Ovary (tissue), 3 donors: ENCODE measurements around the gene RANBP6.

Experiments used
- EP300 ChIP-seq: sonication (generic); formaldehyde crosslinking; IDR thresholded peaks from one replicate; pipeline ENCODE4 v1.6.1; 2017; ENCODE audit warnings: antibody characterized with exemption
- TF ChIP-seq, protein P1 (sequence below), 3 donors: fragments of 450-650 bp in 2 of 3; fragments of 200-600 bp in 1 of 3; IDR thresholded peaks; one replicate each; pipeline versions ENCODE4 v1.5.1 to v1.8.0; 2016 to 2022; ENCODE audit warnings: antibody characterized with exemption in 3 of 3, mild to moderate bottlenecking in 1 of 3
- donor health status: DM: no; HTN: no; CAD: no.

DNA sequence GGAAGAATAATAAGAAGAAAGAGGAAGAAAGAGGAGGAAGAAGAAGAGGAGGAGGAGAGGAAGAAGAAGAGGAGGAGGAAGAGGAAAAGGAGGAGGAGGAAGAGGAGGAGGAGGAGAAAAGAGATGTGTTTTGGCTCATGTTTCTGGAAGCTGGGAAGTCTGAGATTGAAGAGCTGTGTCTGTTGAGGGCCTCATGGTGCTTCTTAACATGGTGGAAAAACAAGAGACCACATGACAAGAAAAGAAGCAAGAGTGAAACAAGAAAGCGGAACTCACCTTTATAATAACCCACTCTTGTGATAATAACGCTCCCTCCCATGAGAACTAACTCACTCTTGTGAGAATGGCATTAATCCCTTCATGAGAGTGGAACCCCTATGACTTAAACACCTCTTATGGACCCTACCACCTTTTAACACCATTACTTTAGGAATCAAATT, 36.1 kb upstream of the RANBP6 start:
- TF ChIP-seq, protein P1, sequence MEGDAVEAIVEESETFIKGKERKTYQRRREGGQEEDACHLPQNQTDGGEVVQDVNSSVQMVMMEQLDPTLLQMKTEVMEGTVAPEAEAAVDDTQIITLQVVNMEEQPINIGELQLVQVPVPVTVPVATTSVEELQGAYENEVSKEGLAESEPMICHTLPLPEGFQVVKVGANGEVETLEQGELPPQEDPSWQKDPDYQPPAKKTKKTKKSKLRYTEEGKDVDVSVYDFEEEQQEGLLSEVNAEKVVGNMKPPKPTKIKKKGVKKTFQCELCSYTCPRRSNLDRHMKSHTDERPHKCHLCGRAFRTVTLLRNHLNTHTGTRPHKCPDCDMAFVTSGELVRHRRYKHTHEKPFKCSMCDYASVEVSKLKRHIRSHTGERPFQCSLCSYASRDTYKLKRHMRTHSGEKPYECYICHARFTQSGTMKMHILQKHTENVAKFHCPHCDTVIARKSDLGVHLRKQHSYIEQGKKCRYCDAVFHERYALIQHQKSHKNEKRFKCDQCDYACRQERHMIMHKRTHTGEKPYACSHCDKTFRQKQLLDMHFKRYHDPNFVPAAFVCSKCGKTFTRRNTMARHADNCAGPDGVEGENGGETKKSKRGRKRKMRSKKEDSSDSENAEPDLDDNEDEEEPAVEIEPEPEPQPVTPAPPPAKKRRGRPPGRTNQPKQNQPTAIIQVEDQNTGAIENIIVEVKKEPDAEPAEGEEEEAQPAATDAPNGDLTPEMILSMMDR (IDR thresholded peaks at IDR 0.05), result no peak
- no peak for TF ChIP-seq EP300
